ENCODE data around the gene PALLD. TPM values are rescaled to one million over a fixed set of nuclear protein-coding genes. Genes with fewer than 3 reads are reported as not detected.

PALLD gene
- total RNA-seq, 1 donor from 2014 or later, result 204 TPM

DNA sequence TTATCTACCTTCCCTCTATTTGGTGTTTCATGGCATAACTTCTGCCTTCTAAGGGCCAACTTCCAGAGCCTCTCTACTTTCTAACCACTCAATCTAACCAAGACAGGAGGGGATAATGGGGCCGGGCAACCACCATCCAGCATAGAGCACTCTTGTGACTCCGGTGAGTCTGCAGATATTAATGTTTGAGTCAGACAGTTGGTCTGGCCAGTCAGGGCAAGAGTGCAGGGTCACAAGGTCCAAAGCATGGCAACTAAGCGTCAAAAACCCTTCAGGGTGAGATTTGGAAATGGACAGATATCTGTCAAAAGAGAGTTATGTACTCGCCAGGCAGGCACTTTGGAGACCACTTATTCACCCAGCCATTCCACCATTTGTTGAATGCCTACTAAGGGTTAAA lies 105.0 kb downstream of the PALLD start:
- no peak for DNase-seq (ENCODE audit: low spot score in 2 of 2)
- Histone ChIP-seq H3K36me3 (no peaks in the 10 kb centered on the region), H3K4me3 (no peak overlapping the region), H3K9me3 (no peaks in the 10 kb centered on the region), H3K27ac (no peak overlapping the region), H3K27me3 (no peaks in the 10 kb centered on the region), H3K4me1 (peaks cover 0 to 6% of the 10 kb centered on the region in 2 donors)
- TF ChIP-seq, protein P1, sequence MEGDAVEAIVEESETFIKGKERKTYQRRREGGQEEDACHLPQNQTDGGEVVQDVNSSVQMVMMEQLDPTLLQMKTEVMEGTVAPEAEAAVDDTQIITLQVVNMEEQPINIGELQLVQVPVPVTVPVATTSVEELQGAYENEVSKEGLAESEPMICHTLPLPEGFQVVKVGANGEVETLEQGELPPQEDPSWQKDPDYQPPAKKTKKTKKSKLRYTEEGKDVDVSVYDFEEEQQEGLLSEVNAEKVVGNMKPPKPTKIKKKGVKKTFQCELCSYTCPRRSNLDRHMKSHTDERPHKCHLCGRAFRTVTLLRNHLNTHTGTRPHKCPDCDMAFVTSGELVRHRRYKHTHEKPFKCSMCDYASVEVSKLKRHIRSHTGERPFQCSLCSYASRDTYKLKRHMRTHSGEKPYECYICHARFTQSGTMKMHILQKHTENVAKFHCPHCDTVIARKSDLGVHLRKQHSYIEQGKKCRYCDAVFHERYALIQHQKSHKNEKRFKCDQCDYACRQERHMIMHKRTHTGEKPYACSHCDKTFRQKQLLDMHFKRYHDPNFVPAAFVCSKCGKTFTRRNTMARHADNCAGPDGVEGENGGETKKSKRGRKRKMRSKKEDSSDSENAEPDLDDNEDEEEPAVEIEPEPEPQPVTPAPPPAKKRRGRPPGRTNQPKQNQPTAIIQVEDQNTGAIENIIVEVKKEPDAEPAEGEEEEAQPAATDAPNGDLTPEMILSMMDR (IDR thresholded peaks at IDR 0.05), result no peak
- intact Hi-C loops (cut with DNase I), result no loop called here

DNA sequence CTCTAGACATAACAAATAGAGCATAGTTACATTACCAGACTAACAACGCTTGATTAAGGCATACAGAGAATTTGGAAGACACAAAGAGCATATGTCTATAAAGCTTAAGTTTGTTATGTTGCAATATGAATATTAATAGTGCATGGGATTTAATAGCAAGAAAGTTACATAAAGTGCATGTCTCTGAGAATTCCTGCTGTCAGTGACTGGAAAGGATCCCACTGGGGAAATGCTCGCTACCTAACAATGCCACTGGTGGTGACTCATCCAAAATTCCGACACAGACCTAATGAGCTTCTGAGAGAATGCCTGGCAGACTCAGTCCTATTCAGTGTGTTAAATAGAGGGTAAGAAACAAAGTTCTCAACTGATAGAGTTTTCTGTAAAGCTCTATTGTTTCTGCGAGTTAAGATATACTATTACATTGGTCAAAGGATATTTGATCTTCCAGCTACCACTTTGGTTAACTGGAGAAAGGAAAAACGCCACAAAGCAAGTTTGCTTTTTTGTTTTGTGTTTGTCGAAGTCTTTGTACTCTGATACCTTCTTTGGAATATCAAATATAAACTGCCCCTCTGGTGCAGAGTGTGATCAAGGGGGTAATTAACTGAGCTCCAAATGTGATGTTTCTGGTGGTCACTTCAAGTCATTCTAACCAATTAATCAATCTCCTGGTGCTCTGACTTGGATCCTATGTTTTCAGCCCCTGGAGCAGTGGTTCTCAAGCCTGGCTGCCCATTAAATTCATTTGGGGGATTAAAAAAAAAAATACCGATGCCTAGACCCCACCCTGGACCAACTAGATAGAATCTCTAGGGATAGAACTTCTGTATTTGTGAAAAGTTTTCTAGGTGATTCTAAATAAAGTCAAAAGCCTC lies 107.9 kb downstream of the PALLD start:
- H3K4me3 ChIP-seq, result no peak overlapping the region
- TF ChIP-seq, protein P1 (IDR thresholded peaks at IDR 0.05), result no peak
- H3K27me3 ChIP-seq, result no peaks in the 10 kb centered on the region
- intact Hi-C loops (cut with DNase I), result no loop called here
- H3K36me3 ChIP-seq, result no peaks in the 10 kb centered on the region
- no peaks in the 10 kb centered on the region for H3K9me3 ChIP-seq
- H3K4me1 ChIP-seq, result peaks cover 0 to 6% of the 10 kb centered on the region in 2 donors
- DNase-seq (ENCODE audit: low spot score in 2 of 2), result no peak
- H3K27ac ChIP-seq, result no peak overlapping the region

DNA sequence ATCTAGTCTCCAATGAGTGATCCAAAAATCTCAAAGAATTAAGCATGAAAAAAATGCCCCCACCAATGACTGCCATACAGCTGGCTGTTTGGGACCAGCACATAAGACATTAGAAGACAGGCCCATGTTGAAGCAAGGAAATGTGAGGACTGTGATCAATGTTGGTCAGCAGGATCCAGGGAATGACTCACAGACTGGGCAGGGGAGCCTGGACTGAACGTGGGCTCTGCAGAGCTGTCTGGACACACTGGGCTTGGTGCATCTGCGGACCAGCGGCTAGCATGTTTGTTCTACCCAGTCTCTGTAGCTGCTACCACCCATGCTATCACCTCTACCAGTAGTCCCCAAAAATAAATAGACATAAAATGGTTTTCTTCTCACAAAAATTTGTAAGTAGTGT lies 108.6 kb downstream of the PALLD start:
- peaks cover 0 to 6% of the 10 kb centered on the region in 2 donors for H3K4me1 ChIP-seq
- DNase-seq (ENCODE audit: low spot score in 2 of 2), result no peak
- no peaks in the 10 kb centered on the region for H3K9me3 ChIP-seq
- intact Hi-C loops (cut with DNase I), result no loop called here
- no peak overlapping the region for H3K4me3 ChIP-seq
- no peaks in the 10 kb centered on the region for H3K36me3 ChIP-seq
- no peak overlapping the region for H3K27ac ChIP-seq
- no peaks in the 10 kb centered on the region for H3K27me3 ChIP-seq
- TF ChIP-seq, protein P1 (IDR thresholded peaks at IDR 0.05), result no peak

- Histone ChIP-seq H3K36me3 (no peaks in the 10 kb centered on the region), H3K4me1 (peaks cover 0 to 6% of the 10 kb centered on the region in 2 donors), H3K9me3 (no peaks in the 10 kb centered on the region), H3K4me3 (no peak overlapping the region), H3K27ac (no peak overlapping the region), H3K27me3 (no peaks in the 10 kb centered on the region)
- no peak for DNase-seq (ENCODE audit: low spot score in 2 of 2)
- intact Hi-C loops (cut with DNase I), result no loop called here
- TF ChIP-seq, protein P1 (IDR thresholded peaks at IDR 0.05), result no peak
Observed at GRCh38 chr4:168607215-168607614, 110.4 kb downstream of the PALLD start.

DNA sequence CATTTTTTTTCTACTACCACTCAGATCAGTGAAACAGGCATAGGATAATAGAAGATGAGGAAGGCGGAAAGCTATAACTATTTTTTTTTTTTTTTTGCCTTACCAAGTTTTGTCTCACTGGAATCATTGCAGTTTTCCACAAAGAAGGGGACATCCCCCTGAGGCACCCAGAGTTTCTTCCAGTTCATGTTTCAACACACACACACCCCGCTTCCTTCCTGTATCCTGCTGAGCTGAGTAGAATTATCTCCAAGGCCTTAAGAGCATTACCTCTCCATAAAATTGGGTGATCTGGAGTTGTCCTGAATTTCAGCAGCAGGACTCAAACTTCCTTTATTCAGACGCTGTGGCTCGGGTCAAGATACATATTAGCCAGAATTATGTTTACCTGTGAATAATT lies 111.9 kb downstream of the PALLD start:
- Histone ChIP-seq H3K4me1 (peaks cover 0 to 11% of the 10 kb centered on the region in 2 donors), H3K27ac (no peak overlapping the region), H3K36me3 (no peaks in the 10 kb centered on the region), H3K9me3 (no peaks in the 10 kb centered on the region), H3K27me3 (no peaks in the 10 kb centered on the region), H3K4me3 (no peak overlapping the region)
- intact Hi-C loops (cut with DNase I), result no loop called here
- no peak for DNase-seq (ENCODE audit: low spot score in 2 of 2)
- TF ChIP-seq, protein P1 (IDR thresholded peaks at IDR 0.05), result no peak
